SK-N-DZ (cell line): ENCODE data around the gene TNFSF8.

Experiments
- DNase-seq: peaks from one replicate; pipeline ENCODE4 v3.0.0-alpha.2; 2015; ENCODE audit warnings: low spot score

Gene TNFSF8

GRCh38 chr9:114905170-114905940, 25.0 kb downstream of the TNFSF8 start:
- no peak for DNase-seq

- no peak for DNase-seq
Measured at GRCh38 chr9:114902786-114903524, 27.4 kb downstream of the TNFSF8 start.

GRCh38 chr9:114900942-114901802, 29.2 kb downstream of the TNFSF8 start:
- DNase-seq = no peak

GRCh38 chr9:114899995-114900394, 30.4 kb downstream of the TNFSF8 start:
- DNase-seq = no peak

GRCh38 chr9:114899461-114899860, 30.9 kb downstream of the TNFSF8 start:
- DNase-seq = no peak

GRCh38 chr9:114898741-114899140, 31.6 kb downstream of the TNFSF8 start:
- no peak for DNase-seq

- no peak for DNase-seq
Measured at GRCh38 chr9:114897196-114897595, 33.2 kb downstream of the TNFSF8 start.

- no peak for DNase-seq
Measured at GRCh38 chr9:114896344-114896743, 34.0 kb downstream of the TNFSF8 start.

GRCh38 chr9:114895521-114895991, 34.8 kb downstream of the TNFSF8 start:
- DNase-seq = no peak

GRCh38 chr9:114894609-114895433, 35.6 kb downstream of the TNFSF8 start:
- DNase-seq = no peak

GRCh38 chr9:114894206-114894605, 36.2 kb downstream of the TNFSF8 start:
- no peak for DNase-seq

GRCh38 chr9:114893221-114894010, 37.0 kb downstream of the TNFSF8 start:
- DNase-seq = no peak

GRCh38 chr9:114889802-114890224, 40.6 kb downstream of the TNFSF8 start:
- no peak for DNase-seq

GRCh38 chr9:114888607-114889006, 41.8 kb downstream of the TNFSF8 start:
- DNase-seq = no peak

GRCh38 chr9:114887963-114888362, 42.4 kb downstream of the TNFSF8 start:
- no peak for DNase-seq

GRCh38 chr9:114884787-114885452, 45.5 kb downstream of the TNFSF8 start:
- DNase-seq = no peak

GRCh38 chr9:114883709-114884108, 46.7 kb downstream of the TNFSF8 start:
- DNase-seq = no peak

- DNase-seq = no peak
Measured at GRCh38 chr9:114880291-114880745, 50.1 kb downstream of the TNFSF8 start.

- no peak for DNase-seq
Measured at GRCh38 chr9:114878879-114879564, 51.4 kb downstream of the TNFSF8 start.
